Measurements from ENCODE around the gene SPATA9. TPM values are rescaled to one million over a fixed set of nuclear protein-coding genes. Genes with fewer than 3 reads are reported as not detected.

The SPATA9 gene
- total RNA-seq, 4 donors from 2014 or later = 0.84 to 2.4 (median 1.4) TPM

- ATAC-seq (ENCODE audit: low FRiP score) (no peak), DNase-seq (ENCODE audit: low spot score) (no peak)
- TF ChIP-seq CTCF (IDR thresholded peaks at IDR 0.05) = no peak
These were observed 60.8 kb downstream of the SPATA9 start for GRCh38 chr5:95621839-95622629.

GRCh38 chr5:95620870-95621838 lies 61.6 kb downstream of the SPATA9 start:
- ATAC-seq (ENCODE audit: low FRiP score) (peak; percentile 64), DNase-seq (ENCODE audit: low spot score) (no peak)
- no peak for TF ChIP-seq CTCF (IDR thresholded peaks at IDR 0.05)

GRCh38 chr5:95620030-95620869 lies 62.5 kb downstream of the SPATA9 start, which contains the start of gene GPR150:
Gene GPR150 (plus strand): TSS chr5:95620087. CDS start chr5:95620276, 189 bp downstream.
- ATAC-seq (ENCODE audit: low FRiP score) (peak; percentile 52), DNase-seq (ENCODE audit: low spot score) (no peak)
- no peak for TF ChIP-seq CTCF (IDR thresholded peaks at IDR 0.05)

- DNase-seq (ENCODE audit: low spot score) (no peak), ATAC-seq (ENCODE audit: low FRiP score) (no peak)
- TF ChIP-seq CTCF (IDR thresholded peaks at IDR 0.05) = no peak
These were observed 63.2 kb downstream of the SPATA9 start for GRCh38 chr5:95619514-95620029.

- DNase-seq (ENCODE audit: low spot score) (no peak), ATAC-seq (ENCODE audit: low FRiP score) (no peak)
- no peak for TF ChIP-seq CTCF (IDR thresholded peaks at IDR 0.05)
These were observed 63.7 kb downstream of the SPATA9 start for GRCh38 chr5:95619096-95619495.

GRCh38 chr5:95617057-95617456 lies 65.7 kb downstream of the SPATA9 start:
- ATAC-seq (ENCODE audit: low FRiP score) = no peak

More at GRCh38 chr5:95617057-95617456, 65.7 kb downstream of the SPATA9 start:
- no peak for TF ChIP-seq CTCF (IDR thresholded peaks at IDR 0.05)
- DNase-seq (ENCODE audit: low spot score) = no peak
